HFF-Myc (cell line): ENCODE data around the gene METTL8.
"Not testable (repeated sequence)": the region's sequence is repeated elsewhere in the genome, so short reads cannot be mapped to it uniquely, and the experiment has no call there.

Experiments
- DNase-seq: peaks from one replicate; pipeline ENCODE4 v3.0.0-alpha.2; 2011; ENCODE audit warnings: low read depth; ENCODE audit errors: extremely low read depth
- H3K4me3 ChIP-seq: replicated peaks from 2 replicates; pipeline ENCODE4 v1.5.1; 2011; ENCODE audit warnings: low read depth, mild to moderate bottlenecking, control low read depth, low read length
- CTCF ChIP-seq: IDR thresholded peaks from 2 replicates; pipeline ENCODE4 v1.5.1; 2012; ENCODE audit warnings: mild to moderate bottlenecking, low read depth, low read length, control low read depth; ENCODE audit errors: missing control alignments

METTL8 gene

GRCh38 chr2:171389780-171390179, 44.0 kb downstream of the METTL8 start:
- no peak for DNase-seq
- TF ChIP-seq CTCF, result no peak

GRCh38 chr2:171389325-171389724, 44.5 kb downstream of the METTL8 start:
- no peak for DNase-seq
- H3K4me3 ChIP-seq, result no peak overlapping the region
- no peak for TF ChIP-seq CTCF

More at GRCh38 chr2:171389780-171390179, 44.0 kb downstream of the METTL8 start:
- H3K4me3 ChIP-seq, result no peak overlapping the region

- no peak for TF ChIP-seq CTCF
- no peak overlapping the region for H3K4me3 ChIP-seq
- DNase-seq, result no peak
These were observed 46.7 kb downstream of the METTL8 start for GRCh38 chr2:171387052-171387451.

- DNase-seq, result no peak
- TF ChIP-seq CTCF, result no peak
- H3K4me3 ChIP-seq, result no peak overlapping the region
These were observed 47.2 kb downstream of the METTL8 start for GRCh38 chr2:171386627-171387026.

- TF ChIP-seq CTCF, result no peak
- no peak overlapping the region for H3K4me3 ChIP-seq
These were observed 50.7 kb downstream of the METTL8 start for GRCh38 chr2:171383134-171383533.

GRCh38 chr2:171382175-171382574, 51.6 kb downstream of the METTL8 start:
- not testable (repeated sequence) for H3K4me3 ChIP-seq, DNase-seq

More at GRCh38 chr2:171383134-171383533, 50.7 kb downstream of the METTL8 start:
- DNase-seq, result no peak

- DNase-seq, H3K4me3 ChIP-seq: not testable (repeated sequence)
These were observed 55.9 kb downstream of the METTL8 start for GRCh38 chr2:171377852-171378251.

- no peak for DNase-seq
- no peak overlapping the region for H3K4me3 ChIP-seq
- no peak for TF ChIP-seq CTCF
These were observed 66.1 kb downstream of the METTL8 start for GRCh38 chr2:171367692-171368091.
